ENCODE data around the gene ZNF491.
A peak's percentile ranks its signal among the peaks of the same experiment; 100 is the strongest.
"Not testable (repeated sequence)": the region's sequence is repeated elsewhere in the genome, so short reads cannot be mapped to it uniquely, and the experiment has no call there.

Gene ZNF491

DNA sequence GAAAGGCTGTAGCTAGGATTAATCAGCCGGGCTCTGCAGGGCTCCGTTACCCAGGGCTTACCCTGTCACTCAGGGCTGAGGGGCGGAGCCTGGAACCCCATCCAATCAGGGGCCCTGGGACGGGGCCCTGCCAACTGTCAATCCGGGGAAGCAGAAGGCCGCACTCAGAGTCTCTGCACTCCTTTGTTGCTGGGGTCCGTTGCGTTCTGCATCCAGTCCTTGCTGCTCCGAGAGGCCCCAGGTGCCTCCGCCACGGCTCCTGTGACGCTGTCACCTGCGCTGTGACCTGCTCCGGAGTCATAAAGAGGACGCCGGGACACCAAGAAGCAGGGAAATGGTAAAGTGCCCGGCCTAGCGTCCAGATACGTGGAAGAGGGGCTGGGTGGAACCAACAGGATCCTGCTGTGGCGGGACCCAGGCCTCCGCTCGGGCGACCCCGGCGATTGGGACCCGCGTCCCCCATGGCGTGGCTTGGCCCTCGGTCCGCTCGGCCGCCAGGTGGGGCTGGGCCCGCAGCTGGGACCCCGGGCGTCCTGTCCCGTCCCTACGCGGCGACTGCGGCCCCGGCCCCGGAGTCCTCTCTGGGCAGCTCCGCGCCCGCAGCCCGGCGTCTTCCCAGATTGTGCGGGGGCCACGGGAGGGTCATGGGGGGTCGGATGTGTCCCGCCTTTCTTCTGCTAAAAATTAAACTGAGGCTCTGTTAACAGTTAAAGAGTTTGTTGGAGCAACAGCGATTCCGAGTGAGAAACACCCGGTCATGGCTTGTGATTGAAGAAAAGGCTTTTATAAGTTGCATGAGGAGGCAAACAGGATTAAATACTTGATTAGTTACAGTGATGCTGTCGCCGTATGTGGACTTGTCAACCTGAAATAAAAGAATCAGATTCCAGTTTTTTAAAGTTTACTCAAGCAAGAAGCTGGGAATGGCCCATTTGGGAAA lies at the start of gene ZNF491:
Gene ZNF491, plus strand, starts transcription at position 133 of the 940 bp plus-strand sequence. CDS start 7,431 bp downstream, outside the sequence.
- peak; percentile 56 for DNase-seq (ENCODE audit: low read depth, low spot score)

DNA sequence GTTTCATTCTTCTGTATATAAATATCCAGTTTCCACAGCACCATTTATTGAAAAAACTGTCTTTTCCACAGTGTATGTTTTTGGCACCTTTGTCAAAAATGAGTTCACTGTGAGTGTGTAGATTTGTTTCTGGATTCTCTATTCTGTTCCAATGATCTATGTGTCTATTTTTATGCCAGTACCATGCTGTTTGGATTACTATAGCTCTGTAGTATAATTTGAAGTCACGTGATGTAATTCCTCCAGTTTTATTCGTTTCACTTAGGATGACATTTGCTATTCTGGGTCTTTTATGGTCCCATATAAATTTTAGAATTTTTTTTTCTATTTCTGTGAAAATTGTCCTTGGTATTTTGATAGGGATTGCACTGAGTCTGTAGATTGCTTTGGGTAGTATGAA lies 48.6 kb upstream of the ZNF491 start:
- DNase-seq (ENCODE audit: low read depth, low spot score), result no peak

DNA sequence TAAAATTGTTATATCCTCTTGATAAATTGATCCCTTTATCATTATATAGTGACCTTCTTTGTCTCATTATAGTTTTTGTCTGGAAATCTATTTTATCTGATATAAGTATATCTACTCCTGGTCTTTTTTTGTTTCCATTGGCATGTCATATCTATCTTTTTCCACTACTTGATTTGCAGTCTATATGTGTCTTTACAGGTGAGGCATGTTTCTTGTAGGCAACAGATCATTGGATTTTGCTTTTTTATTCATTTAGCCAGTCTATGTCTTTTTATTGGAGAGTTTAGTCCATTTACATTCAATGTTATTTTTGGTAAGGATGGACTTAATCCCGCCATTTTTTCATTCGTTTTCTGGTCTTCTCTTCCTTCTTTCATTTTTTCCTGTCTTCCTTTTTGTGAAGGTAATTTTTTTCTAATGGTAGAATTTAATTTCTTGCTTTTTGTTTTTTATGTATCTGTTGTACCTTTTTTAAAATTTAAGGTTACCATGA lies 46.0 kb upstream of the ZNF491 start:
- DNase-seq (ENCODE audit: low read depth, low spot score), result no peak

GRCh38 chr19:11754663-11755062 lies 43.7 kb upstream of the ZNF491 start:
- no peak for DNase-seq (ENCODE audit: low read depth, low spot score)

DNA sequence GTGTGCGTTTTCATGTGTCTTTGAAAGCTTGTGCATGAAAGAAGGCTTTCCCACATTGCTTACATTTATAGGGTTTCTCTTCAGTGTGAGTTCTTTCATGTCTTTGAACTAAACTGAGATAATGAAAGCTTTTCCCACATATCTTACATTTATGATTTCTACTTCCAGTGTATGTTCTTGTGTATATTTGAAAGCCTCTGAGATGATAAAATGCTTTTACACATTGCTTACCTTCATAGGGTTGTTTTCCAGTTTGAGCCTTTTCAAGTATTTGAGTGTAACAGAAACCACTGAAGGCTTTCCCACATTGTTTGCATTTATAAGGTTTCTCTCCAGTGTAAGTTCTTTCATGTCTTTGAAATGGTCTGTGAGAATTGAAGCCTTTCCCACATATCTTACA lies 41.4 kb upstream of the ZNF491 start:
- no peak for DNase-seq (ENCODE audit: low read depth, low spot score)

- DNase-seq (ENCODE audit: low read depth, low spot score), result no peak
These were observed 38.5 kb upstream of the ZNF491 start for GRCh38 chr19:11759805-11760204.

DNA sequence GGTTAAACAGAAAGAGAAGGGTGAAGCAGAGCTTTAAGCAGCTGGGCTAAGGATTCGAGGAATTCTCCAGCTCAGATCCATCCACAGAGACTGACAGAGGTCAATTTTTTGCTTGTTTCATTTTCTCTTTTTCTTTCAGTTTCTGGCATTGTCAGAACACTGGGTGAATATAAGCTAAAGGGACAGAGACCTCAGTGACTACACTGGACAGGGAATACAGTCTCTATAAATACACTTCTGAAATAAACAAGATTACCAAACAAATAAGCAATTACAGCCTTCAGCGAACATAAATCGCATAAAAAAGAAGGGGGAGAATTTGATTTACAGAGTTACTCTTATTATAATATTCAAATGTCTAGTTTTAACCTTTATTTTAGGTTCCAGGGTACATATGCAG lies 35.2 kb upstream of the ZNF491 start:
- DNase-seq (ENCODE audit: low read depth, low spot score), result no peak

GRCh38 chr19:11763611-11764010 lies 34.7 kb upstream of the ZNF491 start:
- no peak for DNase-seq (ENCODE audit: low read depth, low spot score)

DNA sequence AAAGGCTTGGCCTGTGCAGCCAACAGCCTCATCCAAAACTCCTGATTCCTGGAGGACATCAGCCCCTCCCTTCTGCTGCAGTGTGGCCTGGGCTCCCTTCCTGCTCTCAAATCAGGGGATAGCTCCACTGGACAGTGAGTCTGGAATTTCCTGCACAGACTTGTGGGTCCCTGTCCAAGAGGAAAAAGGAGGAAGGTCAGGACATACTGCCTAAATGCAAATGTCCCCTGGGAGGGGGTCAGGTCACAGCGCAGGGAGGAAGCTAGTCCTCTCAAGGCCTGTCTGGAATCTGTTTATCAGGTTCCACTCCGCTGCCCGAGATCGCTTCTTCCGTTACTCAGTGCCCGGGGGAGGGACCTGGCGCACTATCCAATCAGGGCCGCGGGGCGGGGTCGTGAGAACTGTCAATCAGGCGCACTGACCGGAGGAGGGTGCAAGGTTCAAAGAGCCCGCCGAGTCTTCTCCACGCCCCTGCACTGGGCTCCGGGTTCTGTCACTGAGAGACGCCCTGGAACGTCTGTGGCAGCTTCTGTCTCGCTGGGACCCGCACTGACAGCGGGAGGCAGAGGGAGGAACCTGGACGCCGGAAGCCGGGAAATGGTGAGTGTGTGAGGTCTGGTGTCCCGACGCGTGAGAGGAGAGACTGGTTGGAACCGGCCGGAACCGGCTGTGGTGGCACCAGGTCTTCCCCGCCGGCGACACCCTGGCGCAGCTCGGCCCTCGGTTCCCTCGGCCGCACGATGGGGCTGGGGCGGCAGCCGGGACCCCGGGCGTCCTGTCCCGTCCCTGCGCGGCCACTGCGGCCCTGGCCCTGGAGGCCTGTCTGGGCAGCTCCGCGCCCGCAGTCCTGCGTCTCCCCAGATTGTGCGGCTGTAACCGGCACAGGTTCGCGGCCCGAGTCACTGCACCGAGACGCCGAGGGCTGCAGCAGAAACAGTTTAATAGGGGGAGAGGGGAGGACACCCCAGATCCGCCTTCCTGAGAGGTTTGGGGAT lies 31.4 kb upstream of the ZNF491 start, which contains the start of gene ZNF441:
Gene ZNF441, plus strand, starts transcription at position 404 of the 995 bp plus-strand sequence. Its CDS starts 194 bp downstream, at position 598.
- peak; percentile 81 for DNase-seq (ENCODE audit: low read depth, low spot score)

DNA sequence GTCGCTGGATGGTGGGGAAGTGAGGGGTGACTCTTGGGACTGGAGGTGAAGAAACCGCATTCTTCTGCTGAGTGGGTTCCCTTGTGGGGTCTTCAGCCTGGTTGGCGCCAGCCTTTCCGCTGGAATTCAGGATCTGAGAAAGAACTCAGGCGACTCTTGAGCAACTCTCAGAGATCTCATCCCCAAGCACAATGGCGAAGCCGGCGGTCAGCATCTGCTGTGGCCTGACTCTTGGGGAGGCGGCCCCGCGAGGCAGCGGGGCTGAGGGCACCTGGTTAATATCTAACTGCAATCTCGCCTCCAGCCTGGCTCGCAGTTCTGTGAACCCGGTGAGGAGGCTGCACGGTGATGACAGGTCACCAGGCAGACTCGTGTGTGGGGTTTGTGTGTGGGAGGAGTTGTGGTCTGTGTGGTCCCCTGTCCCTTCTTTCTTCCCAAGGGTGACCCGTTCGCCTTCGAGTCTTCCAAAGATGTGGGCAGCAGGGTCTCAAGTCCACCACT lies 30.6 kb upstream of the ZNF491 start:
- DNase-seq (ENCODE audit: low read depth, low spot score), result no peak

DNA sequence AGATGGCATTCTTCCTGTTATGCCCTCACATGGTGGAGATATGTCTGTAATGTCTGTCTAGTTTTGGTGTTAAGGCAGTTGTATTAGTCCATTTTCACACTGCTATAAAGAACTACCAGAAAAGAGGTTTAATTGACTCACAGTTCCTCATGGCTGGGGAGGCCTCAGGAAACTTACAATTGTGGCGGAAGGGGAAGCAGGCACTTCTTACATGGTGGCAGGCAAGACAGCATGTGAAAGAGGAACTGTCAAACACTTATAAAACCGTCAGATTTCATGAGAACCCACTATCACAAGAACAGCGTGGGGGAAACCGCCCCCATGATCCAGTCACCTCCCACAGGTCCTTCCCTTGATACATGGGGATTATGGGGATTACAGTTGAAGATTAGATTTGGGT lies 28.3 kb upstream of the ZNF491 start:
- no peak for DNase-seq (ENCODE audit: low read depth, low spot score)

- not testable (repeated sequence) for DNase-seq (ENCODE audit: low read depth, low spot score)
These were observed 26.8 kb upstream of the ZNF491 start for GRCh38 chr19:11771520-11771919.

DNA sequence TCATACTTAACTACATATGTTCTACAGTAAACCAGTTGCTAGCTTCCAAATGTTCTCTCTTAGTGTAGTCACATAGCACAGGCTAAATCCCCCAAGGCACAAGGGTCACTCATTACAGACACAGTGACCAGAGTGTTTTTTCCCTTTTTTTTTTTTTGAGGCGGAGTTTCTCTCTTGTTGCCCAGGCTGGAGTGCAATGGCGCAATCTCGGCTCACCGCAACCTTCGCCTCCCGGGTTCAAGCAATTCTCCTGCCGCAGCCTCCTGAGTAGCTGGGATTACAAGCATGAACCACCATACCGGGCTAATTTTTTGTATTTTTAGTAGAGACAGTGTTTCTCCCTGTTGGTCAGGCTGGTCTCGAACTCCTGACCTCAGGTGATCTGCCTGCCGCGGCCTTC lies 21.7 kb upstream of the ZNF491 start:
- not testable (repeated sequence) for DNase-seq (ENCODE audit: low read depth, low spot score)

DNA sequence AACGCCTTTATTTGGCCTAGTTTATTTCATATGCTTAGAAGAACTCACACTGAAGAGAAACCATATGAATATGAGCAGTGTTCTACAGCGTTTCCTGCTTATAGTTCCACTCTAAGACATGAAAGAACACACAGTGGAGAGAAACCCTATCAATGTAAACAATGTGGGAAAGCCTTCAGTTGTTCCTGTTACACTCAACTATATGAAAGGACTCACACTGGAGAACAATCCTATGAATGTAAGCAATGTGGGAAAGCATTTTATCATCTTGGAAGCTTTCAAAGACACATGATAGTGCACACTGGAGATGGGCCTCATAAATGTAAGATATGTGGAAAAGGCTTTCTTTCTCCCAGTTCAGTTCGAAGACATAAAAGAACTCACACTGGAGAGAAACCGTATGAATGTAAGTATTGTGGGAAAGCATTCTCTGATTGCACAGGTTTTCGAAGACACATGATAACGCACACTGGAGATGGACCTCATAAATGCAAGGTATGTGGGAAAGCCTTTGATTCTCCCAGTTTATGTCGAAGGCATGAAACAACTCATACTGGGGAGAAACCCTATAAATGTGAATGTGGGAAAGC lies 17.8 kb upstream of the ZNF491 start:
- DNase-seq (ENCODE audit: low read depth, low spot score), result no peak

DNA sequence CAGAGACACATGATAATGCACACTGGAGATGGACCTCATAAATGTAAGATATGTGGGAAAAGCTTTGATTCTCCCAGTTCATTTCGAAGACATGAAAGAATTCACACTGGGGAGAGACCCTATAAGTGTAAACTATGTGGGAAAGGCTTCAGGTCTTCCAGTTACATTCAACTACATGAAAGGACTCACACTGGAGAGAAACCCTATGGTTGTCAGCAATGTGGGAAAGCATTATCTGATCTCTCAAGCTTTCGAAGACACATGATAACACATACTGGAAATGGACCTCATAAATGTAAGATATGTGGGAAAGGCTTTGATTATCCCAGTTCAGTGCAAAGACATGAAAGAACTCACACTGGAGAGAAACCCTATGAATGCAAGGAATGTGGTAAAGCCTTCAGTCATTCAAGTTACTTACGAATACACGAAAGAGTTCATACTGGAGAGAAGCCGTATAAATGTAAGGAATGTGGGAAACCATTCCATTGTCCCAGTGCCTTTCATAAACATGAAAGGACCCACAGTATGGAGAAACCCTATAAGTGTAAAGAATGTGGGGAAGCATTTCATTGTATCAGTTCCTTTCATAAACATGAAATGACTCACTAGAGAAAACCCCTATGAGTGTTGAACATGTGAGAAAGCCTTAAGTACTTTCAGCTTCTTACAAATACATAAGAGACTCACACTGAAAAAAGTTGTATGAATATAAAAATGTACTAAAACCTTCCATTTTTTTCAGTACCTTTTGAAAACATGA lies 16.8 kb upstream of the ZNF491 start:
- DNase-seq (ENCODE audit: low read depth, low spot score), result no peak

DNA sequence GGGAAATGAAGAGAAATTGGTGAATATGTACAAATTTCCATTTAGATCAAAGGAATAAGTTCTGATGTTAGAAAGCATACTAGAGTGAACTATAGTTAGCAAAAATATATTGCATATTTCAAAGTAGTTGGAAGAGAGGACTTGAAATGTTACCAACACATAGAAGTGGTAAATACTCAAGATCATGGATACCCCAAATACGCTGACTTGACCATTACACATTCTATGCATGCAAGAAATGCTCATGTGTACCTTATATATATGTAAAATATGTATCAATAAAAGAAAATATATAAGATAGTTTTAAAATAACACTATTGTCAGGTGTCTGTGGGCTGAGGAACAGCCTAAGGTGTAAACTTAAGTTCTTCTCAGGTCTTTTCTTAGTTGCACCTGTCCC lies 14.6 kb upstream of the ZNF491 start:
- DNase-seq (ENCODE audit: low read depth, low spot score), result no peak

- no peak for DNase-seq (ENCODE audit: low read depth, low spot score)
These were observed 14.0 kb upstream of the ZNF491 start for GRCh38 chr19:11784356-11784755.

DNA sequence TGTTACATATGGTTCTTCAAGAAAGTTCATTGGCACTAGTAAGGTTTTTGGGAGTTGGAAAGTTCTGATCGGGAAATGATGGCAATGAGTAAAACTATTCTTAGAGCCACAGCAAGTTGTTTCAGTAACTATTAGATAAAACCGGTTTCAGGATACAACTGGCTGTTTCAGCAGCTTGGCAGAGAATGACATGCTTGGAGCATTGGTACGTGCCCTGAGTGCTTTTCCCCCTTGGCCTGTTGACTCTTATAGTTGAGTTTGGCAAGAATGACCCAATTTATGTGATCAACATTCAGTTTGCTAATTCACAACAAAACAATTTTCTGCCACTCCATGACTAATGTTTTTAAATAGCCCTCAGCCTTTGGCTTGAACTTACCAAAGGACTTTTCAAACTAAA lies 10.8 kb upstream of the ZNF491 start:
- no peak for DNase-seq (ENCODE audit: low read depth, low spot score)

DNA sequence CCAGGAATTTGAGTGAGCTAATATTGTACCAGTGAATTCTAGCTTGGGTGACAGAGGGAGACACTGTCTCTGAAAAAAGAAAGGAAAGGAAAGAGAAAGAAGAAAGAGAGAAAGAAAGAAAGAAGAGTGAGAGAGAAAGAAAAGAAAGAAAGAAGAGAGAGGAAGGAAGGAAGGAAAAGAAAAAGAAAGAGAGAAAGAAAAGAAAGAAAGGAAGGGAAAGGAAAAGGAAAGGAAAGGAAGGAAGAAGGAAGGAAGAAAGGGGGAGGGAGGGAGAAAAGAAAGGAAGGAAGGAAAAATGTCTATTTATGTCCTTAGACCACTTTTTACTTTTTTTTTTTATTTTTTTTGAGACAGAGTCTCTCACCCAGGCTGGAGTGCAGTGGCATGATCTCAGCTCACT lies 5.4 kb upstream of the ZNF491 start:
- no peak for DNase-seq (ENCODE audit: low read depth, low spot score)

DNA sequence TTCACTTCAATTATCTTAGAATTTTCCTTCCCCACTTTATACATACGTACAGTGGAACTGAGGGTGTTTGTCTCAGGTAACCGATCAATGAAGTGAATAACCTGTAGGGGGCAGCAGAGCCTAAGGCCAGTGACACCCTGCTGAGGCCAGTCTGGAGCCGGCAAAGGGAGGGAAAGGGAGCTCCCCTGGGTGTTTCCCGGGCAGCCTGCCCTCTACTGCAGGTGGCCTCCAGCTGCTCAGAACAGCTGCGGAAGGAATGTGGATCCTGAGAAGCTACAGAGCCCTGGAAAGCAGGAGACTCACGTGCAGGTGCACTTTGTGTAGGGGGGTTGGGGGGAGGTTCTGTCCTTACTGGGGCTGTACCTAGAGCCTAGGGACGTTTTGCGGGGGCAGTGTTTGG lies 832 bp upstream of the ZNF491 start:
- DNase-seq (ENCODE audit: low read depth, low spot score), result peak; percentile 53
